Measurements from ENCODE around the gene THAP8. TPM values are rescaled to one million over a fixed set of nuclear protein-coding genes. Genes with fewer than 3 reads are reported as not detected.

The THAP8 gene, protein sequence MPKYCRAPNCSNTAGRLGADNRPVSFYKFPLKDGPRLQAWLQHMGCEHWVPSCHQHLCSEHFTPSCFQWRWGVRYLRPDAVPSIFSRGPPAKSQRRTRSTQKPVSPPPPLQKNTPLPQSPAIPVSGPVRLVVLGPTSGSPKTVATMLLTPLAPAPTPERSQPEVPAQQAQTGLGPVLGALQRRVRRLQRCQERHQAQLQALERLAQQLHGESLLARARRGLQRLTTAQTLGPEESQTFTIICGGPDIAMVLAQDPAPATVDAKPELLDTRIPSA
- total RNA-seq (2022), result 3.2 and 3.3 TPM in 2 replicates
- Bru-seq, nascent RNA, result percentile 40 among the genes with signal in this experiment
- percentile 35 among the genes with signal in this experiment for BruChase-seq, experiment 1, labeled RNA remaining after a 6-hour chase
- percentile 39 among the genes with signal in this experiment for BruChase-seq, experiment 2, labeled RNA remaining after a 2-hour chase
- long read RNA-seq, transcript THAP8-201 (4 exons, 1,825 nt), result major isoform, 5 of 6 reads
- long read RNA-seq, partial matches to known transcripts, result 0 of 6 reads
- long read RNA-seq, other reads (novel, unspliced or antisense), result 1 of 6 reads

DNA sequence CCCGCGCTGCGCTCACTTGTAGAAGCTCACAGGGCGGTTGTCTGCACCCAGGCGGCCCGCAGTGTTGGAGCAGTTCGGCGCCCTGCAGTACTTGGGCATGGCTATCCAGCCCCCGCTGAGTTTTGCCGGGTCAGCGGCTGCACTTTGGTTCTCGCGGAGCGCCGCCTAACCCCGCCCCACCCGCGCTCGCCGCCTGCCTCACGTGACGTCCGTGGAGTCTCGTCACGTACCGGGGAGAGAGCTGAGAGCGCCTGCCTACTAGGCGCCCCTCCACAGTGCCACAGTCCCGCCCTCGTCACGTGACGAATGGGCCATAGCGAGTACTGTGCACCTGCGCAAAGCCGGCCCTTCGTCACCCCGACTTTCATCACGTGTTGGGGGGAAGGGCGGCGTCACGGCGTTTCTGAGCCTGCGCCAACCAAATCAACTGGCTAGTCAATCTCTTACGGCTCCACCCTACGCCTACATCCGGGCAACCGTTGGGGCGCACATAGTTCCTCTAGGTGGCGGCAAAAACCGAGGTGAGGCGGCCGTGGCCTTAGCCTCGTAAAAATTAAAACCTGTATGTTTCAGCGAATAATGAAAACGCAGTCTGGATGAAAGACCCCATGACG lies at the start of gene THAP8:
Gene THAP8 (minus strand): TSS at position 167 of the 614 bp plus-strand sequence. CDS start 68 bp downstream, at position 99.
- Mint-ChIP-seq H3K9me3 (ENCODE audit: low read depth, unreplicated experiment) (no peaks in the 10 kb centered on the region), H3K36me3 (ENCODE audit: insufficient read depth, unreplicated experiment) (peaks cover 37% of the 10 kb centered on the region), H3K4me3 (ENCODE audit: low read depth, unreplicated experiment) (peak within 1 kb of the TSS; percentile 77), H3K27ac (ENCODE audit: unreplicated experiment) (peak within 1 kb of the TSS; percentile 40), H3K4me1 (ENCODE audit: low read depth, unreplicated experiment) (peaks cover 28% of the 10 kb centered on the region), H3K27me3 (ENCODE audit: unreplicated experiment) (no peaks in the 10 kb centered on the region)
- peak; percentile 36 for TF ChIP-seq CTCF (IDR thresholded peaks at IDR 0.05; ENCODE audit: unreplicated experiment)
- BruUV-seq (replicated peaks), result no TSS peak
- peak; percentile 99 for DNase-seq
- CTCF ChIA-PET, result interaction anchor here (0.6 to 1.3 kb wide), 6 partner anchors 40 to 1892 kb away, joined by 3 to 7 read pairs (median 4); partner anchors contain the start of genes ALKBH6, POLR2I, SYNE4 and TBCB
- intact Hi-C loops (cut with micrococcal nuclease; ENCODE audit: unreplicated experiment), result loop anchor here (5.0 kb wide), 1 partner anchor 42 kb away; the partner anchor contains the start of gene ALKBH6

DNA sequence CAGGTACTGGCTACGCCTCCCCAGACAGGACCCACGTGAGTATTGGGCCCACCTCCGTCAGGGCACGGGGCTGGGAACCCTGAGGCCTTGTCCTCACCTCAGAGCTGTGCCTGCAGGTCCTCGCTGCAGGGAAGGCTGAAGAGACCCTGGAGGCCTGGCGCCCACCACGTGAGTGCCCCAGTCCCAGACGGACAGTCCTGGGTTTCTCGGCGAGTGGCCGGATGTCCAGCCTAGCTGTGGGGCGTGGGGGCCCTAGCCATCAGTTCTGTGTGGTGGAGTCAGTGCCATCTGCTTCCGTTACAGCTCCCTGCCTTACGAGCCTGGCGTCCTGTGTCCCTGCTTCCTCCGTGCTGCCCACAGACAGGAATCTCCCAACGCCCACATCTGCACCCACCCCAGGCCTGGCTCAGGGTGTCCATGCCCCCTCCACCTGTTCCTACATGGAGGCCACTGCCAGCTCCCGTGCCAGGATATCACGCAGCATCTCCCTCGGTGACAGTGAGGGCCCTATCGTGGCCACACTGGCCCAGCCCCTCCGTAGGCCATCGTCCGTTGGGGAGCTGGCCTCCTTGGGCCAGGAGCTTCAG lies 49.0 kb upstream of the THAP8 start:
- Mint-ChIP-seq H3K27me3 (ENCODE audit: unreplicated experiment) (no peaks in the 10 kb centered on the region), H3K4me1 (ENCODE audit: low read depth, unreplicated experiment) (no peaks in the 10 kb centered on the region), H3K27ac (ENCODE audit: unreplicated experiment) (no peak overlapping the region), H3K4me3 (ENCODE audit: low read depth, unreplicated experiment) (no peak overlapping the region), H3K36me3 (ENCODE audit: insufficient read depth, unreplicated experiment) (peaks cover 57% of the 10 kb centered on the region), H3K9me3 (ENCODE audit: low read depth, unreplicated experiment) (no peaks in the 10 kb centered on the region)
- no peak for DNase-seq
- TSS peak; percentile 22 for BruUV-seq (replicated peaks)
- intact Hi-C loops (cut with micrococcal nuclease; ENCODE audit: unreplicated experiment), result no loop called here
- no peak for TF ChIP-seq CTCF (IDR thresholded peaks at IDR 0.05; ENCODE audit: unreplicated experiment)
- CTCF ChIA-PET, result interaction anchor here (0.7 kb wide), 1 partner anchor 24 kb away, joined by 3 read pairs; no protein-coding TSS in a partner anchor

- CTCF ChIA-PET, result no interaction called here
- intact Hi-C loops (cut with micrococcal nuclease; ENCODE audit: unreplicated experiment), result no loop called here
- H3K4me1 Mint-ChIP-seq (ENCODE audit: low read depth, unreplicated experiment), result no peaks in the 10 kb centered on the region
- H3K27ac Mint-ChIP-seq (ENCODE audit: unreplicated experiment), result no peak overlapping the region
- no peak for DNase-seq
- no TSS peak for BruUV-seq (replicated peaks)
- H3K9me3 Mint-ChIP-seq (ENCODE audit: low read depth, unreplicated experiment), result no peaks in the 10 kb centered on the region
- H3K4me3 Mint-ChIP-seq (ENCODE audit: low read depth, unreplicated experiment), result no peak overlapping the region
- peaks cover 63% of the 10 kb centered on the region for H3K36me3 Mint-ChIP-seq (ENCODE audit: insufficient read depth, unreplicated experiment)
- H3K27me3 Mint-ChIP-seq (ENCODE audit: unreplicated experiment), result no peaks in the 10 kb centered on the region
- TF ChIP-seq CTCF (IDR thresholded peaks at IDR 0.05; ENCODE audit: unreplicated experiment), result no peak
These were observed 47.7 kb upstream of the THAP8 start for GRCh38 chr19:36101550-36102327.

DNA sequence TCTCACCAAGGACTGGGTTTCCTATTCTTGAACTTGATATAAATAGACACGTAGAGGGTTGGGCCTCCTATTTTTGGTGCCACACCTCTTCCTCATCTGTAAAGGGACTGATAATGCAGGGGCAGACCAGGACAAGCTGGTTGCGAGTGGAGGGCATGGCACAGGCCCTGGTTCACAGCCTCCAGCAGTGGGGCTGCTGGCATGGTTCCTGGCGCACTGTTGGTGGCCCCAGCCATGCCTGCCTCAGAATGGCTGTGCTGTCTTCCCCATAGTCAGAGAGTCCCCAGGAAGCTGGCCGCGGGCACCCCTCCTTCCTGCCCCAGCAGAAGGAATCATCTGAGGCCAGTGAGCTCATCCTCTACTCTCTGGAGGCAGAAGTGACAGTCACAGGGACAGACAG lies 46.4 kb upstream of the THAP8 start:
- no TSS peak for BruUV-seq (replicated peaks)
- DNase-seq, result no peak
- Mint-ChIP-seq H3K4me3 (ENCODE audit: low read depth, unreplicated experiment) (no peak overlapping the region), H3K27ac (ENCODE audit: unreplicated experiment) (no peak overlapping the region), H3K4me1 (ENCODE audit: low read depth, unreplicated experiment) (no peaks in the 10 kb centered on the region), H3K9me3 (ENCODE audit: low read depth, unreplicated experiment) (no peaks in the 10 kb centered on the region), H3K36me3 (ENCODE audit: insufficient read depth, unreplicated experiment) (peaks cover 55% of the 10 kb centered on the region), H3K27me3 (ENCODE audit: unreplicated experiment) (no peaks in the 10 kb centered on the region)
- intact Hi-C loops (cut with micrococcal nuclease; ENCODE audit: unreplicated experiment), result no loop called here
- CTCF ChIA-PET, result no interaction called here
- no peak for TF ChIP-seq CTCF (IDR thresholded peaks at IDR 0.05; ENCODE audit: unreplicated experiment)

Data from Calu3 (cell line).